GM23338 (cell line): ENCODE results near the gene TFDP1. TPM values are rescaled to one million over a fixed set of nuclear protein-coding genes. Genes with fewer than 3 reads are reported as not detected.

ENCODE experiments used
- ATAC-seq: fragments of 200-7000 bp; cut with Tn5 transposase; 3 replicates; pipeline ENCODE4 v1.9.1; 2020
- DNase-seq: peaks from one replicate; pipeline ENCODE4 v3.0.0-alpha.2; 2015; ENCODE audit warnings: low spot score
- H2AFZ ChIP-seq: fragments of 200-600 bp; sonication (generic); 2 replicates; pipeline ENCODE4 v1.8.0; 2016; ENCODE audit warnings: antibody characterized with exemption, mild to moderate bottlenecking, moderate library complexity
- H3F3A ChIP-seq: fragments of 200-600 bp; sonication (generic); replicated peaks from 2 replicates; pipeline ENCODE4 v1.8.0; 2017; ENCODE audit warnings: antibody characterized with exemption, mixed run types, low read depth
- H3K27ac ChIP-seq: fragments of 200-600 bp; sonication (generic); 2 replicates; pipeline ENCODE4 v1.6.1; 2016; ENCODE audit warnings: low read depth
- H3K27me3 ChIP-seq: fragments of 200-600 bp; sonication (generic); 2 replicates; pipeline ENCODE4 v1.8.0; 2016; ENCODE audit warnings: mild to moderate bottlenecking, mixed run types, moderate library complexity; ENCODE audit not compliant: insufficient read depth
- H3K36me3 ChIP-seq: fragments of 200-600 bp; sonication (generic); 2 replicates; pipeline ENCODE4 v1.8.0; 2016; ENCODE audit warnings: mild to moderate bottlenecking; ENCODE audit not compliant: insufficient read depth
- H3K4me1 ChIP-seq: fragments of 200-600 bp; sonication (generic); 2 replicates; pipeline ENCODE4 v1.8.0; 2016; ENCODE audit warnings: mild to moderate bottlenecking, moderate library complexity; ENCODE audit not compliant: insufficient read depth
- H3K4me2 ChIP-seq: fragments of 200-600 bp; sonication (generic); 2 replicates; pipeline ENCODE4 v1.7.1; 2017; ENCODE audit warnings: mixed run types
- H3K4me3 ChIP-seq: fragments of 200-600 bp; sonication (generic); 2 replicates; pipeline ENCODE4 v1.6.1; 2016; ENCODE audit warnings: mixed run types
- H3K79me2 ChIP-seq: fragments of 200-600 bp; sonication (generic); replicated peaks from 2 replicates; pipeline ENCODE4 v1.8.0; 2017; ENCODE audit warnings: mild to moderate bottlenecking; ENCODE audit not compliant: insufficient read depth
- H3K9me2 ChIP-seq: fragments of 200-600 bp; sonication (generic); 2 replicates; pipeline ENCODE4 v1.8.0; 2017; ENCODE audit not compliant: insufficient read depth
- H4K20me1 ChIP-seq: fragments of 200-600 bp; sonication (generic); replicated peaks from 2 replicates; pipeline ENCODE4 v1.8.0; 2017; ENCODE audit warnings: mild to moderate bottlenecking; ENCODE audit not compliant: insufficient read depth
- H3K27ac Mint-ChIP-seq: 2 replicates; pipeline ENCODE4 v1.8.0; 2020; ENCODE audit warnings: inconsistent platforms, mild to moderate bottlenecking, moderate library complexity, mixed read lengths
- H3K27me3 Mint-ChIP-seq: 3 replicates; pipeline ENCODE4 v1.8.0; 2022; ENCODE audit warnings: low read depth, mild to moderate bottlenecking, moderate library complexity, mixed read lengths, inconsistent platforms; ENCODE audit not compliant: insufficient read depth, poor library complexity
- H3K36me3 Mint-ChIP-seq: 3 replicates; pipeline ENCODE4 v1.8.0; 2021; ENCODE audit warnings: low read depth, mild to moderate bottlenecking, inconsistent platforms, moderate library complexity, mixed read lengths
- H3K4me1 Mint-ChIP-seq: 3 replicates; pipeline ENCODE4 v1.8.0; 2020; ENCODE audit warnings: mild to moderate bottlenecking, inconsistent platforms, mixed read lengths
- H3K4me3 Mint-ChIP-seq: 3 replicates; pipeline ENCODE4 v1.8.0; 2021; ENCODE audit warnings: moderate library complexity, mild to moderate bottlenecking, inconsistent platforms, mixed read lengths
- H3K9me3 Mint-ChIP-seq: 3 replicates; pipeline ENCODE4 v1.8.0; 2020; ENCODE audit warnings: moderate library complexity, mild to moderate bottlenecking, inconsistent platforms, mixed read lengths
- CTCF ChIP-seq, 2 experiments: fragments of 200-600 bp in 1 of 2; sonication (generic) in 1 of 2; conservative IDR thresholded peaks; 2 replicates each; pipeline versions ENCODE4 v1.5.1 to v1.6.1; 2016 to 2017; ENCODE audit warnings: antibody characterized with exemption in 2 of 2, low read depth in 2 of 2, mild to moderate bottlenecking in 2 of 2, moderate library complexity in 1 of 2
- EZH2 ChIP-seq: fragments of 200-600 bp; sonication (generic); IDR thresholded peaks from one replicate; pipeline ENCODE4 v1.8.0; 2017; ENCODE audit warnings: antibody characterized with exemption, mild to moderate bottlenecking, low read depth; ENCODE audit not compliant: unreplicated experiment
- EZH2phosphoT487 ChIP-seq: fragments of 200-600 bp; sonication (generic); IDR thresholded peaks from one replicate; pipeline ENCODE4 v1.8.1; 2018; ENCODE audit warnings: antibody characterized with exemption; ENCODE audit not compliant: unreplicated experiment
- JUNB ChIP-seq: IDR thresholded peaks from one replicate; pipeline ENCODE4 v1.6.1; 2016; ENCODE audit warnings: antibody characterized with exemption; ENCODE audit not compliant: unreplicated experiment
- NANOG ChIP-seq: IDR thresholded peaks from 2 replicates; pipeline ENCODE4 v1.6.1; 2016; ENCODE audit warnings: antibody characterized with exemption, borderline replicate concordance
- POLR2AphosphoS5 ChIP-seq: IDR thresholded peaks from 2 replicates; pipeline ENCODE4 v1.6.1; 2016; ENCODE audit warnings: antibody characterized with exemption, low read depth
- REST ChIP-seq: IDR thresholded peaks from one replicate; pipeline ENCODE4 v1.6.1; 2018; ENCODE audit warnings: antibody characterized with exemption; ENCODE audit not compliant: unreplicated experiment
- STAT1 ChIP-seq: IDR thresholded peaks from one replicate; pipeline ENCODE4 v1.6.1; 2016; ENCODE audit warnings: antibody characterized with exemption; ENCODE audit not compliant: unreplicated experiment
- ZNF114 ChIP-seq: fragments of 250-450 bp; sonication (Bioruptor Pico); IDR thresholded peaks from 2 replicates; pipeline ENCODE4 v1.5.0; 2020; ENCODE audit warnings: mild to moderate bottlenecking, moderate library complexity
- ZNF331 ChIP-seq: fragments of 250-450 bp; sonication (Bioruptor Pico); IDR thresholded peaks from 2 replicates; pipeline ENCODE4 v1.5.0; 2020; ENCODE audit warnings: low read depth, mild to moderate bottlenecking, moderate library complexity
- polyA plus RNA-seq: library from polyadenylated mRNA; unstranded; fragments of >200 nt; fragmentation: Nextera tagmentation; extraction: Ambion mirVana; gene quantifications from 2 replicates; pipeline ENCODE4 v1.2.1, GENCODE V29; 2016
- total RNA-seq: library from RNA; depleted of rRNA; stranded (reverse); fragments of >200 nt; shearing (Covaris generic); gene quantifications from 2 replicates; pipeline ENCODE4 v1.2.3, GENCODE V29; 2014

TFDP1 gene
- total and polyA plus RNA-seq, 2 experiments from 2014 or later = 42.9 to 80.0 TPM

GRCh38 chr13:113650275-113650674 lies 65.7 kb downstream of the TFDP1 start:
- no peak overlapping the region for H3K4me2 ChIP-seq
- H3K27me3 ChIP-seq = no peaks in the 10 kb centered on the region
- DNase-seq = no peak
- Mint-ChIP-seq H3K36me3 (peaks cover 5% of the 10 kb centered on the region; the same call in 1 of the 3 replicates), H3K27ac (no peak overlapping the region), H3K4me3 (no peak overlapping the region), H3K4me1 (peaks cover 16% of the 10 kb centered on the region), H3K27me3 (peaks cover 13% of the 10 kb centered on the region), H3K9me3 (no peaks in the 10 kb centered on the region; the same call in 1 of the 3 replicates)
- H2AFZ ChIP-seq = no peak overlapping the region
- no peak for ATAC-seq
- no peak overlapping the region for H3K4me3 ChIP-seq
- no peak for TF ChIP-seq STAT1
- TF ChIP-seq JUNB = no peak
- no peak for TF ChIP-seq NANOG
- no peak for TF ChIP-seq POLR2AphosphoS5
- no peak for TF ChIP-seq EZH2
- TF ChIP-seq EZH2phosphoT487 = no peak
- no peak for TF ChIP-seq ZNF331 (CRISPR knock-in tag)
- TF ChIP-seq CTCF (conservative IDR thresholded peaks at IDR 0.05; ENCODE audit: low read depth in 2 of 2) = no peak
- TF ChIP-seq ZNF114 (CRISPR knock-in tag) = no peak
- H4K20me1 ChIP-seq = no peaks in the 10 kb centered on the region
- no peaks in the 10 kb centered on the region for H3K36me3 ChIP-seq
- H3F3A ChIP-seq = no peaks in the 10 kb centered on the region
- no peaks in the 10 kb centered on the region for H3K4me1 ChIP-seq
- H3K79me2 ChIP-seq = no peaks in the 10 kb centered on the region
- no peak overlapping the region for H3K27ac ChIP-seq
- H3K9me2 ChIP-seq = no peaks in the 10 kb centered on the region

- no peak for ATAC-seq
- no peak for TF ChIP-seq JUNB
- TF ChIP-seq REST = no peak
- TF ChIP-seq ZNF331 (CRISPR knock-in tag) = no peak
- TF ChIP-seq EZH2 = no peak
These were observed 66.2 kb downstream of the TFDP1 start for GRCh38 chr13:113650731-113651148.

More at GRCh38 chr13:113650731-113651148, 66.2 kb downstream of the TFDP1 start:
- no peaks in the 10 kb centered on the region for H3K4me1 ChIP-seq
- no peaks in the 10 kb centered on the region for H4K20me1 ChIP-seq
- H3K4me3 ChIP-seq = no peak overlapping the region
- H3F3A ChIP-seq = no peaks in the 10 kb centered on the region
- H3K36me3 Mint-ChIP-seq = peaks cover 4% of the 10 kb centered on the region; the same call in 1 of the 3 replicates
- no peak overlapping the region for H3K27ac Mint-ChIP-seq
- no peak for DNase-seq
- H3K9me3 Mint-ChIP-seq = no peaks in the 10 kb centered on the region; the same call in 2 of the 3 replicates
- H3K79me2 ChIP-seq = no peaks in the 10 kb centered on the region
- no peak overlapping the region for H2AFZ ChIP-seq
- H3K27me3 Mint-ChIP-seq = peaks cover 13% of the 10 kb centered on the region
- H3K9me2 ChIP-seq = no peaks in the 10 kb centered on the region
- no peak overlapping the region for H3K4me2 ChIP-seq
- no peak overlapping the region for H3K4me3 Mint-ChIP-seq
- H3K4me1 Mint-ChIP-seq = peaks cover 16% of the 10 kb centered on the region
- H3K27me3 ChIP-seq = no peaks in the 10 kb centered on the region
- H3K36me3 ChIP-seq = no peaks in the 10 kb centered on the region
- H3K27ac ChIP-seq = no peak overlapping the region
